Measurements from ENCODE around the gene AQP12A.

GRCh38 chr2:240672701-240673190 lies 18.9 kb upstream of the AQP12A start:
- TF ChIP-seq, protein P1, sequence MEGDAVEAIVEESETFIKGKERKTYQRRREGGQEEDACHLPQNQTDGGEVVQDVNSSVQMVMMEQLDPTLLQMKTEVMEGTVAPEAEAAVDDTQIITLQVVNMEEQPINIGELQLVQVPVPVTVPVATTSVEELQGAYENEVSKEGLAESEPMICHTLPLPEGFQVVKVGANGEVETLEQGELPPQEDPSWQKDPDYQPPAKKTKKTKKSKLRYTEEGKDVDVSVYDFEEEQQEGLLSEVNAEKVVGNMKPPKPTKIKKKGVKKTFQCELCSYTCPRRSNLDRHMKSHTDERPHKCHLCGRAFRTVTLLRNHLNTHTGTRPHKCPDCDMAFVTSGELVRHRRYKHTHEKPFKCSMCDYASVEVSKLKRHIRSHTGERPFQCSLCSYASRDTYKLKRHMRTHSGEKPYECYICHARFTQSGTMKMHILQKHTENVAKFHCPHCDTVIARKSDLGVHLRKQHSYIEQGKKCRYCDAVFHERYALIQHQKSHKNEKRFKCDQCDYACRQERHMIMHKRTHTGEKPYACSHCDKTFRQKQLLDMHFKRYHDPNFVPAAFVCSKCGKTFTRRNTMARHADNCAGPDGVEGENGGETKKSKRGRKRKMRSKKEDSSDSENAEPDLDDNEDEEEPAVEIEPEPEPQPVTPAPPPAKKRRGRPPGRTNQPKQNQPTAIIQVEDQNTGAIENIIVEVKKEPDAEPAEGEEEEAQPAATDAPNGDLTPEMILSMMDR (IDR thresholded peaks at IDR 0.05): no peak
- TF ChIP-seq EZH2 (IDR thresholded peaks at IDR 0.05) (no peak), EZH2phosphoT487 (IDR thresholded peaks at IDR 0.05) (no peak)
